GM19468 (cell line): ENCODE data around the gene TPRKB.
"Not testable (repeated sequence)": the region's sequence is repeated elsewhere in the genome, so short reads cannot be mapped to it uniquely, and the experiment has no call there.

ENCODE experiments used
- ATAC-seq: cut with Tn5 transposase; IDR thresholded peaks from one replicate; pipeline ENCODE4 v1.9.1; 2021; ENCODE audit warnings: mild to moderate bottlenecking, moderate library complexity, moderate number of reproducible peaks; ENCODE audit not compliant: unreplicated experiment; ENCODE audit errors: extremely low read depth

TPRKB gene

GRCh38 chr2:73746015-73746876 lies 9.1 kb upstream of the TPRKB start:
- ATAC-seq, result no peak

GRCh38 chr2:73740767-73741166 lies 3.6 kb upstream of the TPRKB start:
- no peak for ATAC-seq

- no peak for ATAC-seq
Observed at GRCh38 chr2:73739101-73739500, 2.0 kb upstream of the TPRKB start.

- ATAC-seq, result no peak
Observed at GRCh38 chr2:73736378-73736777, 767 bp downstream of the TPRKB start.

GRCh38 chr2:73730810-73731209 lies 6.3 kb downstream of the TPRKB start:
- ATAC-seq, result no peak

GRCh38 chr2:73728711-73729110 lies 8.4 kb downstream of the TPRKB start:
- no peak for ATAC-seq

- no peak for ATAC-seq
Observed at GRCh38 chr2:73728043-73728442, 9.1 kb downstream of the TPRKB start.

- not testable (repeated sequence) for ATAC-seq
Observed at GRCh38 chr2:73726657-73727056, 10.5 kb downstream of the TPRKB start.

- no peak for ATAC-seq
Observed at GRCh38 chr2:73718851-73719621, 18.1 kb downstream of the TPRKB start.

- no peak for ATAC-seq
Observed at GRCh38 chr2:73718421-73718820, 18.7 kb downstream of the TPRKB start.

- ATAC-seq, result not testable (repeated sequence)
Observed at GRCh38 chr2:73717695-73718094, 19.4 kb downstream of the TPRKB start.

- no peak for ATAC-seq
Observed at GRCh38 chr2:73717251-73717606, 19.9 kb downstream of the TPRKB start.

- ATAC-seq, result no peak
Observed at GRCh38 chr2:73716543-73717250, 20.4 kb downstream of the TPRKB start.

GRCh38 chr2:73714091-73714490 lies 23.1 kb downstream of the TPRKB start:
- ATAC-seq, result no peak

- no peak for ATAC-seq
Observed at GRCh38 chr2:73708527-73708926, 28.6 kb downstream of the TPRKB start.

GRCh38 chr2:73707636-73708035 lies 29.5 kb downstream of the TPRKB start:
- no peak for ATAC-seq

GRCh38 chr2:73707058-73707457 lies 30.1 kb downstream of the TPRKB start:
- no peak for ATAC-seq

- no peak for ATAC-seq
Observed at GRCh38 chr2:73705091-73705490, 32.1 kb downstream of the TPRKB start.

- ATAC-seq, result no peak
Observed at GRCh38 chr2:73704285-73704684, 32.9 kb downstream of the TPRKB start.

GRCh38 chr2:73703675-73704074 lies 33.5 kb downstream of the TPRKB start:
- no peak for ATAC-seq
